Hepatocyte (in vitro differentiated cells): ENCODE data around the gene PRC1. TPM values are rescaled to one million over a fixed set of nuclear protein-coding genes. Genes with fewer than 3 reads are reported as not detected.

Experiments
- DNase-seq: peaks from one replicate; pipeline ENCODE4 v3.0.0-alpha.2; 2016; ENCODE audit warnings: low spot score
- H2AFZ ChIP-seq: fragments of 200-600 bp; sonication (generic); 2 replicates; pipeline ENCODE4 v1.6.0; 2016; ENCODE audit warnings: antibody characterized with exemption, mild to moderate bottlenecking
- H3K27ac ChIP-seq: fragments of 200-600 bp; sonication (generic); 2 replicates; pipeline ENCODE4 v1.5.1; 2016; ENCODE audit warnings: mild to moderate bottlenecking
- H3K27me3 ChIP-seq: fragments of 200-600 bp; sonication (generic); 2 replicates; pipeline ENCODE4 v1.6.1; 2016
- H3K36me3 ChIP-seq: fragments of 200-600 bp; sonication (generic); replicated peaks from 2 replicates; pipeline ENCODE4 v1.5.1; 2016; ENCODE audit warnings: low read depth; ENCODE audit not compliant: insufficient read depth
- H3K4me1 ChIP-seq: fragments of 200-600 bp; sonication (generic); 2 replicates; pipeline ENCODE4 v1.5.1; 2016; ENCODE audit warnings: mild to moderate bottlenecking, moderate library complexity; ENCODE audit not compliant: insufficient read depth
- H3K4me2 ChIP-seq: fragments of 200-600 bp; sonication (generic); 2 replicates; pipeline ENCODE4 v1.6.0; 2016
- H3K4me3 ChIP-seq: fragments of 200-600 bp; sonication (generic); 2 replicates; pipeline ENCODE4 v1.5.1; 2016; ENCODE audit warnings: mild to moderate bottlenecking
- H3K79me2 ChIP-seq: fragments of 200-600 bp; sonication (generic); 2 replicates; pipeline ENCODE4 v1.6.0; 2017; ENCODE audit warnings: mild to moderate bottlenecking
- H3K9me2 ChIP-seq: fragments of 200-600 bp; sonication (generic); replicated peaks from 2 replicates; pipeline ENCODE4 v1.6.0; 2017; ENCODE audit warnings: mild to moderate bottlenecking; ENCODE audit not compliant: insufficient read depth
- H3K9me3 ChIP-seq: fragments of 200-600 bp; sonication (generic); 2 replicates; pipeline ENCODE4 v1.5.1; 2016; ENCODE audit warnings: low read depth, mild to moderate bottlenecking
- H4K20me1 ChIP-seq: fragments of 200-600 bp; sonication (generic); 2 replicates; pipeline ENCODE4 v1.6.0; 2016; ENCODE audit warnings: mild to moderate bottlenecking; ENCODE audit not compliant: insufficient read depth, poor library complexity, severe bottlenecking
- EZH2 ChIP-seq: fragments of 200-600 bp; sonication (generic); IDR thresholded peaks from 2 replicates; pipeline ENCODE4 v1.6.1; 2016; ENCODE audit warnings: antibody characterized with exemption, mild to moderate bottlenecking, borderline replicate concordance
- EZH2phosphoT487 ChIP-seq: fragments of 200-600 bp; sonication (generic); IDR thresholded peaks from one replicate; pipeline ENCODE4 v1.6.1; 2018; ENCODE audit warnings: antibody characterized with exemption, mild to moderate bottlenecking, low read depth, moderate library complexity; ENCODE audit not compliant: unreplicated experiment, severe bottlenecking
- WGBS: methylation state at CpG from one replicate; pipeline ENCODE4 v1.1.6; 2016; ENCODE audit warnings: low lambda C conversion rate; ENCODE audit errors: missing lambda C conversion rate; 5-methylcytosine and 5-hydroxymethylcytosine counted together
- polyA plus RNA-seq: library from polyadenylated mRNA; unstranded; fragments of >200 nt; fragmentation: Nextera tagmentation; extraction: Ambion mirVana; gene quantifications from 2 replicates; pipeline ENCODE4 v1.2.1, GENCODE V29; 2016
- total RNA-seq: library from RNA; depleted of rRNA; stranded (reverse); fragments of >200 nt; gene quantifications from 2 replicates; pipeline ENCODE4 v1.2.3, GENCODE V29; 2014
- TF ChIP-seq, protein P1 (sequence below): fragments of 200-600 bp; sonication (generic); IDR thresholded peaks from 2 replicates; pipeline ENCODE4 v1.5.1; 2016; ENCODE audit warnings: antibody characterized with exemption, mild to moderate bottlenecking; ENCODE audit not compliant: poor library complexity

PRC1 gene
- total and polyA plus RNA-seq, 2 experiments from 2014 or later, result 21.5 to 35.8 TPM

DNA sequence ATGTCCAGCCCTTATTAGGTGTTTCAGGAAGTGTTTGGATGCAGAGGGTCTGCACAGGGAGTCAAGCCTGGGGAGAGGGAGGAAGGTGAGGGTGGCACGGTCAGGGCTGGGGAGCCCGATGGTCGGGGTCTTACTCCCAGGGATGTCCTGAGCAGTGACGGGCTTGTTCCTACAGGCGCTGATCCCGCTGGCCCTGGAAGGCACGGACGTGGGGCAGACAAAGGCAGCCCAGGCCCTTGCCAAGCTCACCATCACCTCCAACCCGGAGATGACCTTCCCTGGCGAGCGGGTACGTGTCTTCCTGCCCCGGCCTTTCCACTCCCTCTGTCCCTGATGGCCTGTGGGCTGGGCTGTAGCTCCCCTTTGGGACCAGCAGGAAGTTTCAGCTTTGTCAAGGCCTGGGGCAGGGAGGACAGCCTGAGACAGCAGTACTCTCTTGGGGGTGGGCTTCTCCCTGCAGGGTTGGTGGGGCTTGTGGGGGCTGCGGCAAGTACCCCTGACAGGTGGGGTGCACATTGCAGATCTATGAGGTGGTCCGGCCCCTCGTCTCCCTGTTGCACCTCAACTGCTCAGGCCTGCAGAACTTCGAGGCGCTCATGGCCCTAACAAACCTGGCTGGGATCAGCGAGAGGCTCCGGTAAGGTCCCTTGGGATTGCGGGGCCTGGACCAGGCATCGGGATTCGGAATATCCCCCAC, 44.2 kb downstream of the PRC1 start:
- 94% methylated on average over 22 of the region's 23 CpGs for WGBS
- H3K4me2 ChIP-seq, result no peak overlapping the region
- H2AFZ ChIP-seq, result no peak overlapping the region
- no peak for DNase-seq
- no peaks in the 10 kb centered on the region for H3K9me2 ChIP-seq
- H3K79me2 ChIP-seq, result no peaks in the 10 kb centered on the region
- H3K4me3 ChIP-seq, result no peak overlapping the region
- no peaks in the 10 kb centered on the region for H3K36me3 ChIP-seq
- no peaks in the 10 kb centered on the region for H3K27me3 ChIP-seq
- H3K9me3 ChIP-seq, result no peaks in the 10 kb centered on the region
- H3K27ac ChIP-seq, result no peak overlapping the region
- TF ChIP-seq EZH2phosphoT487 (no peak), EZH2 (no peak)
- TF ChIP-seq, protein P1, sequence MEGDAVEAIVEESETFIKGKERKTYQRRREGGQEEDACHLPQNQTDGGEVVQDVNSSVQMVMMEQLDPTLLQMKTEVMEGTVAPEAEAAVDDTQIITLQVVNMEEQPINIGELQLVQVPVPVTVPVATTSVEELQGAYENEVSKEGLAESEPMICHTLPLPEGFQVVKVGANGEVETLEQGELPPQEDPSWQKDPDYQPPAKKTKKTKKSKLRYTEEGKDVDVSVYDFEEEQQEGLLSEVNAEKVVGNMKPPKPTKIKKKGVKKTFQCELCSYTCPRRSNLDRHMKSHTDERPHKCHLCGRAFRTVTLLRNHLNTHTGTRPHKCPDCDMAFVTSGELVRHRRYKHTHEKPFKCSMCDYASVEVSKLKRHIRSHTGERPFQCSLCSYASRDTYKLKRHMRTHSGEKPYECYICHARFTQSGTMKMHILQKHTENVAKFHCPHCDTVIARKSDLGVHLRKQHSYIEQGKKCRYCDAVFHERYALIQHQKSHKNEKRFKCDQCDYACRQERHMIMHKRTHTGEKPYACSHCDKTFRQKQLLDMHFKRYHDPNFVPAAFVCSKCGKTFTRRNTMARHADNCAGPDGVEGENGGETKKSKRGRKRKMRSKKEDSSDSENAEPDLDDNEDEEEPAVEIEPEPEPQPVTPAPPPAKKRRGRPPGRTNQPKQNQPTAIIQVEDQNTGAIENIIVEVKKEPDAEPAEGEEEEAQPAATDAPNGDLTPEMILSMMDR, result no peak
- H4K20me1 ChIP-seq, result no peaks in the 10 kb centered on the region
- no peaks in the 10 kb centered on the region for H3K4me1 ChIP-seq

DNA sequence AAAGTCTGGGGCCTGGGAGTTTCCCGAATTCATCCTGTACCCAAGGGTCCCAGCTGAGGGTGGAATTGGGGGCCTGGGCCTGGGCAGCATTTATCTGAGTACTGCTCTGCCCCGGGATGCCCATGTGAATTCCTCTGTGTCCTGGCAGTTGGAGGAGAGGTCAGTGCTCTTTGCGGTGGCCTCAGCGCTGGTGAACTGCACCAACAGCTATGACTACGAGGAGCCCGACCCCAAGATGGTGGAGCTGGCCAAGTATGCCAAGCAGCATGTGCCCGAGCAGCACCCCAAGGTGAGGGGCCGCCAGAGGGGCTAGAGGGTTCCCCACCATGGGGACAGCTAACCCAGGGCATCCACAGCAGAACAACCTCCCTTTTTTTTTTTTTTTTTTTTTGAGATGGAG, 45.8 kb downstream of the PRC1 start:
- H3K4me3 ChIP-seq, result no peak overlapping the region

DNA sequence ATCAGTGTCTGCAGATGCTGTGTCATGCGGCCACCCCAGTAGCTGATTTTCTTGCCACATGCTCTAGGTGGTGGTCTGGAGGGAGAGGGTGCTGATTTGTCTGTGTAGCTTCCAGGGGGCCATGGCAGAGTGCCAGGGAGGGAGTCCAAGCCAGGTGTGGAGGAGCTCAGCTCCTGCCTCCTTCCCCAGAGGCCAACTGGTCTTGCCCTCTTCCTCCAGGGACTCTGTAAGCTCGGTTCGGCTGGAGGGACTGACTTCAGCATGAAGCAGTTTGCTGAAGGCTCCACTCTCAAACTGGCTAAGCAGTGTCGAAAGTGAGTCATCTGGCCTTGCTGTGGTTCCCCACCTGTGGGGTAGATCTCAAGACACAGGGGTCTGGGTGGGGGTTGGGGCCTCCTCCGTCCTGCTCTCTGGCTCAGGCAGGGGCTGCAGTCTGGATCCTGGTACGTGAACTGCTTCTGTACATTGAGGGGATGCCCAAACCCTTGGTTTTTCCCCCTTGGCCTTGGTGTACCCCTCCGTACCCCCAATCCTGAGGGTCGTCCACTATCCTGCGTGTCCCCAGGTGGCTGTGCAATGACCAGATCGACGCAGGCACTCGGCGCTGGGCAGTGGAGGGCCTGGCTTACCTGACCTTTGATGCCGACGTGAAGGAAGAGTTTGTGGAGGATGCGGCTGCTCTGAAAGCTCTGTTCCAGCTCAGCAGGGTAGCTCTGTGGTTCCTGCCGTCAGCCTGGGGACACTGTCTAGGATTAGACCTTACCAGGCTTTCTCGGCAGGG, 46.6 kb downstream of the PRC1 start:
- TF ChIP-seq, protein P1, result no peak
- TF ChIP-seq EZH2phosphoT487 (no peak), EZH2 (no peak)
- Histone ChIP-seq H3K4me3 (no peak overlapping the region), H3K9me3 (no peaks in the 10 kb centered on the region), H2AFZ (no peak overlapping the region), H3K79me2 (no peaks in the 10 kb centered on the region), H3K36me3 (no peaks in the 10 kb centered on the region), H3K4me2 (no peak overlapping the region), H3K27me3 (no peaks in the 10 kb centered on the region), H4K20me1 (no peaks in the 10 kb centered on the region), H3K9me2 (no peaks in the 10 kb centered on the region), H3K27ac (no peak overlapping the region), H3K4me1 (no peaks in the 10 kb centered on the region)
- DNase-seq, result no peak
- 92% methylated on average over 18 of the region's 18 CpGs for WGBS

More for the DNA sequence above, 45.8 kb downstream of the PRC1 start:
- Histone ChIP-seq H3K4me1 (no peaks in the 10 kb centered on the region), H3K9me3 (no peaks in the 10 kb centered on the region), H3K4me2 (no peak overlapping the region), H3K9me2 (no peaks in the 10 kb centered on the region), H4K20me1 (no peaks in the 10 kb centered on the region), H3K27ac (no peak overlapping the region), H2AFZ (no peak overlapping the region), H3K27me3 (no peaks in the 10 kb centered on the region), H3K79me2 (no peaks in the 10 kb centered on the region), H3K36me3 (no peaks in the 10 kb centered on the region)
- 96% methylated on average over 8 of the region's 8 CpGs for WGBS
- DNase-seq, result no peak
- TF ChIP-seq, protein P1, result no peak
- no peak for TF ChIP-seq EZH2phosphoT487
